GM18520 (cell line): ENCODE measurements around the gene WNT4.
"Not testable (repeated sequence)": the region's sequence is repeated elsewhere in the genome, so short reads cannot be mapped to it uniquely, and the experiment has no call there.

Experiments used
- ATAC-seq: cut with Tn5 transposase; IDR thresholded peaks from one replicate; pipeline ENCODE4 v1.9.1; 2021; ENCODE audit not compliant: unreplicated experiment

Gene WNT4

DNA sequence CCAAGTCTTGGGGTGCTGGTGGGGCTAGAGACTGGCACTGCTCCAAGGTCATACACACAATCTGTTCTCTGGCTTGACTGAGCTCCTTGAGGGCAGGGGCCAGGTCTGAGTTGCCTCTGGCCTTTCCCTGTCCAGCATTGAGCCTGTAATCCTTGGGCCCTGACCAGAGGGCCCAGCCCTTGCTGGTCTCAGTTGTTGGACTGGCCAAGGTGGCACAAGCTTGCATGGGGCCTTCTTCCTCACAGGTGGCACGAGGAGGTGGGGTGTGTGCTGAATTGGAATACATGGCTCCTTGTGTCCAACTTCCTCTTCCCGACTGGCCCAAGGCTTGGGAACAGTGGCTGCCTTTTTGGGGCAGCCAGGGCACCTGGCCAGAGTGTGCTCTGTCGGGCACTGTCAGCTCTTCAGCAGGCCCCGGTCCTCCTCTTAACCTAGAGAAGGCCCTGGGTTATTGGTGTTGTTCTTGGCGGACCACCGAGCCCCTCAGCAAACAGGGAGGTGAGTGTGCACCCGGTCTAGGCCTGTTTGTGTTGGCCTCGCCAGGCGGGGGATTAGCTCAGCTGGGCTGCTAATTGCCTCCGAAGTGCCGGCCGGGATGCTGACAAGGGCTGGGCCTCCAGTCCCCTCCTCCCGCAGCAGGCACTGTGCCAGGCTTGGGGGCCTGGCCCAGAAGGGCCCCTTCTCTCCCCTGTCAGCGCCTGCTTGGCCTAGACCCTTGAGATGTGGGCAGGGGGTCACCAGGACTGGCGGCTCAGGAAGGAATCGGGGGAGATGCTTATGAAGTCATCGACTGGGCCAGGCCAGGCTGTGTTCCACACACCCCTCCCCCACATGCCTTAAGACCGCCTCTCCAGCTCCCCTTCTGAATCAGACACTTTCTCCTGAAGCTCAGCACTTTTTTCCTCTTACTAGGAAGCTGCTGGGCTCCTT lies 28.5 kb downstream of the WNT4 start:
- no peak for ATAC-seq

DNA sequence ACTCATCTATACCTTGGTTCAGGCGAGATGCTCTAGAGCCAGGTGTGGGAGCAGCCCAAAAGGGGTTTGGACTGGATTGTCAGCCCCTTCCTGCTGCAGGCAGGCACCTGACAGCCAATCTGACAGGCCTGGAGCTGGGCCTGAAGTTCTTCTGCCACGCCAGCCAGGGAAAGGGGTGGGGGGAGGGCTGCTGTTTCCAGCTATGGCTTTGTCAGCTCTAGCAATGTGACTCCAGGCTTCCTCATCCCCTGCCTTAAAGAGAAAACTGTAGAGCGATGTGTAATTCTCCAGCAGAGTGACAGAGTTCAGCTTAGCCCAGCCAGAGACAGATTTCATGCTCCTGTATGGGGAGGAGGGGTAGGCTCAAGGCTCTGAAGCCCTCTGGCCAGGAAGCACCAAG lies 30.3 kb downstream of the WNT4 start:
- ATAC-seq, result no peak

DNA sequence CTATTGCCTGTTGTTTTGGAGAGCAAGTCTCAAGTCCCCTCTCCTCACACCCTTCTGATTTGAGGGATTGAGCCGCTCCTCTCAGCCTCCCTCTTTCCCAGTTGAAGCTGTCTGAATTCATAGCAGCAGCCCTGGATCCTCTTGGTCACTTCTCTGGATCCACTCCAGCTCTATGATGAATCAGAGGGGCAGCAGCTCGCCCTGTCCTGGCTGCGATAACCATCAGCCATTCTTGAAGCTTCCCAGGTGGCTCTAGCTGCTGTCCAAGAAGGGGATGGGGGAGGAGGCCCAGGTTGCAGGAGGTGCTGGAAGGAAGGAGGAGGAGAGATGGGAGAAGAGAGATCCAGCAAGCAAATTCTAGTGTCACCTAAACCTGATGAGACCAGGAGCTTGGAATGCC lies 31.3 kb downstream of the WNT4 start:
- no peak for ATAC-seq

DNA sequence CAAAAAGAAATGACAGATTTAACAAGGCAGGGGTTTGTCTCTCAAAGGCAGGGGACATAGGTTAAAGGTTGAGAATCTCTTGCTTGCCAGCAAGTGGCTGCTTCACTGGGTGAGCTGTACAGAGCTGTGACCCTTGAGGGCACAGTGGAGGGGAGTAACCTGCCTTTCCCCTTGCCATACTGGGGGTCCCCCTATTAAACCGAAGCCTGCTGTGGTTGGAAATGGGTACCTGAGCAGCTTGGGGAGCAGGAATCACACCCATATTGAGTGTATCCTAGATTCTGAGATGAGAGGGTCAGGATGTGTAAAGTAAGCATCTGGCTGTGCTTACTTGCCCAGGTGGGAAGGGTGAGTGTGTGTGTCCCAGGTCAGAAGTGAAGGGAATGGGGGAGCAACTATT lies 31.8 kb downstream of the WNT4 start:
- no peak for ATAC-seq

DNA sequence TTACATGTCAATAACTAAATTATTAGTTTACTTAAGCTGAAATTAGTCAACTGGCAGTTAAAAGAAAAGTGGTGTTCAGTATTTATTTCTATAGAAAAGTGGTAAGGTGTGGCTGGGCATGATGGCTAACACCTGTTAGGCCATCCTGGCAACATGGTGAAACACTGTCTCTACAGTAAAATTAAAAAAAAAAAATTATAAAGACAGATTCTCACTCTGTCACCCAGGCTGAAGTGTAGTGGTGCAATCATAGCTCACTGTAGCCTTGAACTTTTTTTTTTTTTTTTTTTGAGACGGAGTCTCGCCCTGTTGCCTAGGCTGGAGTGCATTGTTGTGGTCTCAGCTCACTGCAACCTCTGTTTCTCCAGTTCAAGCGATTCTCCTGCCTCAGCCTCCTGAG lies 32.9 kb downstream of the WNT4 start:
- ATAC-seq, result no peak

DNA sequence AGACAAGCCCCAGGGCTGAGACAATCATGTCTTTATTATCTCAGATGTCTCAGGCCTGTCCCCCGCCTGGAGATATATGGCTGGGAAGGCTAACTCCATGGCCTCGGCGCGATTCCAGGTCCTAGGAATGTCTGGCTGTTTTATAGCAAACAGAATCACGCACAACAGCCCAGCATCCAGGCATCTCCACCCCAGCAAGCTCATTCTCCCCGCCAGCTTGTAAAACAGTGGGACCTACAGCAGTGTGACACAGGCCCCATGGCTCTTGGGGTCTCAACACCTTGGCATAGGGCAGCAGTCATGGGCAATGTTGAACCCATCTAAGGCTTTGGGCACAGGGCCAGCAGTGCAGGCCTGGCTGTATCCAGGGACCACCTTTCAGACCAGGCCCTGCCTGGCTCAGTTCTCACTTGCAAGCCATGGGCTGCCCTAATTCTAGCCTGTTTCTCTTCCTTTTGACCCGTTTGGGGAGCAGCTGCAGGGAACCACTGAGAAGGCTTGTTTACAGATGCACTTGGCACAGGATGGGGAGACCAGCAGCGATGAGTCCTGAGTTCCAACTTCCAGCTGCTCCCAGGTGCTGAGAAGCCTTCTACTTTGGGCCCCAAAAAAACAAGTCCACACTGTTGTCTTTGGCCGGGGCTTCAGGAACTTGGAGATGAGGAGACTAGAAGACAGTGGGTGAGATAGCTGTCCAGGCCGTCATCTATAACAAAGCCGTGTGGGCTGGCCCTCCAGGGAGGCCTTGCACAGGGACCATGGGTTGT lies 34.4 kb downstream of the WNT4 start:
- no peak for ATAC-seq

DNA sequence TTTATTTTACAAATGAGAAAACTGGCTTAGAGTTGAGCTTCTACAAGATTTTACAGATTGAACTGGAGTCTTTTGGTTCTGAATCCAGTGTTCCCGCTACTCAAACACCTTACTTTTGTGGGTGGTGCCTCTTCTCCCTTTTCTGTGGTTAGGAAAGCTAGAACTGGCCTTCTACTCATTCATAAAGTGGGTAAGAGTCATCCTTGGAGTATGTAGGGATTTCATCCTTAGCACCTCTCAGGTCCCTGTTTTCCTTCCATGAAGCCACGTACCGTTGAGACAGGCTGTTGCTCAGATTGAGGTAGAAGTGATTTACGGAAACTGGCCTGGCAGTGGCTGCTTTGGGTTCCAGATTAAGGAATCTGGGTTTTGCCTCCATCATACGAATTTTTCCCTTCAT lies 35.8 kb downstream of the WNT4 start:
- no peak for ATAC-seq

DNA sequence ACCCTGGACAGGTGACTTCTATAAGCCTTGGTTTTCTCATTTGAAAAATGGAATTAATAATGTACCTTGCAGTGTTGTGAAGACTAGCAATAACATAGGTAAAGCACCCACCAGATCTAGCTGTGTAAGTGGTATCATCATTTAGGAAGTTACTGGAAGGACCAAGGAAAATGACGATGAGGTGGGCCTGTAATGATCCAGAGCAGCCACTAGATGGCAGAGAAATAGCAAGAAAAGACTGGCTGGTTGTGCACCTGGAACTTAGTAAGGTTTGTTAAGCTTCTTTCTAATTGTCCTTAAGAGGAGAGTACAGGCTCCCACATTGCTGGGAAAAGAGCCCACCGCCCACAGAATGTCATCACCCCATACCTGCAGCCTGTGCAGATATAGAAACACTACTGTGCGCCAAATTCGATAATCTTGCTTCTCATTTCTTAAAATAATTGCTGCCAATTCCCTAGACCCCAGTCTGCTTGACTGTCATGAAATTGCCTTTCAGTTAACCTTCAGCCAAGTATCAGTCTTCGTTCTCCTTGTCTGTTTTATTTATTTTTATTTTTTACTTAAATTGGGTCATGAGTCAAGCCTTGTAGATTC lies 37.2 kb downstream of the WNT4 start:
- ATAC-seq, result no peak

DNA sequence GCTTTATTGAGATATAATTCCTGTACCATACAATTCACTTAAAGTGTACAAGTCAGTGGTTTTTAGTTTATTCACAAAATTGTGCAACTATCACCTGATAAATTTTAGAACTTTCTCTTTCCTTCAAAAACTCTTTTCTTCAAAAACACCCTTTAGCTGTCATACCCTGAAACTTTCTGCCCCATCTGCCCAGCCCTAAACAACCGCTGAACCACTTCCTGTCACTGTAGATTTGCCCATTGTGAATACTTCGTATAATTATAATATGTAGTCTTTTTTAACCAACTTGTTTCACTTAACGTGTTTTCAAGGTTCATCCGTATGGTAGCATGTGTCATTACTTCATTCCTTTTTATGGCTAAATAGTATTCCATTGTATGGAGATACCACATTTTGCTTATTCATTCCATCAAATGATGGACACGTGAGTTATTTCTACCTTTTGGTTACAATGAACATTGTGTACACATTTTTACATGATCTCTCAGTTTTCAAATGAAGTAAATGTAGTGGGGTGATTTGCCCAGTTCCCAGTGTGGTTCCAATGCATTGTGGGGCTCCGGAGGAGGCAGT lies 37.9 kb downstream of the WNT4 start:
- ATAC-seq, result no peak

DNA sequence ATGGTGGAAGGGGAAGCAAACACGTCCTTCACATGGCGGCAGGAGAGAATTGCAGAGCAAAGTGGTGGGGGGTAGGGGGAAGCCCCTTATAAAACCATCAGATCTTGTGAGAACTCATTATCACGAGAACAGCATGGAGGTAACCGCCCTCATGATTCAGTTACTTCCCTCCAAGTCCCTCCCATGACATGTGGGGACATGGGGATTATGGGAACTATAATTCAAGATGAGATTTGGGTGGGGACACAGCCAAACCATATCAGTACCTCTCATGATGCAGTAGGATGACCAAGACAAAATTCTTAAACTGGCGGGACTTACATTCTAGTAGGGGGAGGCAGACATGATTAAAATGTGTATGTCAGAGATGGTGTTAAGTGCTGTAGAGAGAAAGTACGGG lies 38.8 kb downstream of the WNT4 start:
- ATAC-seq, result no peak

DNA sequence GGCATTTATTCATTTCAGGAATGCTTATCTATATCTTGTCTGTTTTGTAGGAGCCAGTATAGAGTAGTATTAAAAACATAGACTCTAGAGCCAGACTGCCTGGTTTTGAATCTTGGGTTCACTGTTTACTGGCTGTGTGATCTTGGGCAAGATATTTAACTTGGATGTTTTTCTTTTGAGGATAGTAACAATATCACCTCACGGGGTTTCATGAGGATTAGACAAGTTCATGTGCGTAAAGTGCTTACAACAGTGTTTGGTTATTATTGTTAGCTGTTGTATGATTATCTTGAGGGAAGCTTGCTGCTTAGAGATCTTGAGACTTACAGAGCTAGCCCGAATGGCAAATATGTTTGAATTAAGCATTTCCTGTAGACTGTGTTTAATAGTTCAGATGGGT lies 40.2 kb downstream of the WNT4 start:
- ATAC-seq, result no peak

DNA sequence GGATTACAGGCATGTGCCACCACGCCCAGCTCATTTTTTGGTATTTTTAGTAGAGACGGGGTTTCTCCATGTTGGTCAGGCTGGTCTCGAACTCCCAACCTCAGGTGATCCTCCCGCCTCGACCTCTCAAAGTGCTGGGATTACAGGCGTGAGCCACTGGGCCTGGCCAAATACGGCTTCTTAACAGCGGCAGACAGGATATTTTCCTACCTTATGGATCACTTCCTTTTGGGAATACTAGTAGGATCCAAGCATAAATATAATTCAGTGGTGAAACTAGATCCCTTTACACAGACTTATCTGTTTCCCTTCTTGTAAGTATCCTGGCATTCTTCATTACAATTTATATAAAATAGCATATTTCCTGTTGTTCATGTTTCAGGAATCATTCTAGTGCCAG lies 40.9 kb downstream of the WNT4 start:
- no peak for ATAC-seq

DNA sequence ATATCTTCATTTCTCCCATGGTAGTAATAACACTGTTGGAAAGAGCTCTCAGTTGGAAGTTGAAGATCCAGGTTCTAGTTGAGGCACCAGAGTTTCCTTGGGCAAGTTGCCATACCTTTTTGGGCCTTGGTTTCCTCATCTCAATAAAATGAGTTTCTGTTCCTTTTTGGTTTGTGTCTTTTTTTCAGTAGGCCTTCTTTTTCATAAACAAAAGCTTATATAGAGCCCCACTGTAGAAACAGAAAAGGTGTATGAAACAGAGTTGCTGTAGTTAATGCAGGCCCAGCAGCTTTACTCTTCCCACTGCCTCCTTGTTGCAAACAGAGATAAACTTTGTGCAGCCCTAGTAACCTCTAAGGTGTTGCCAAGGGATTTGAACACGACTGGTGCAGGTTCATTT lies 41.7 kb downstream of the WNT4 start:
- ATAC-seq, result no peak

DNA sequence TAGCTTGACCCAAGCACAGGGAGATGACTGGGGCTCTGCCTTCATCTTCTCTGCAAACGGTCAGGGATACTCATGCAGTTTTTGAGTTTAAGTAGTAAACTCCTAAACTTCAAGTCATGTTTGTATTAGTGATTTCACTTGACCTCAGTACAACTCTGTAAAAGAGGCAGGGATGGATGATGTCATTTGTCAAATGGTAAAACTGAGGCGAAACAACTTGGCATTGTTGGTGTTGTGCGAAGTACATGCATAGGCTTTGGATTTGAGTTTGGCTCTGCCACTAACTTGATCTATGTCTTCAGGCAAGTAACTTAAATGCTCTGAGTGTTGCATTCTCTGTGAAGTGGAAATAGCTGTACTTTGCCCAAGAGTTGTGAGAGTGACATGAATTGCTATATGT lies 42.7 kb downstream of the WNT4 start:
- ATAC-seq, result no peak

DNA sequence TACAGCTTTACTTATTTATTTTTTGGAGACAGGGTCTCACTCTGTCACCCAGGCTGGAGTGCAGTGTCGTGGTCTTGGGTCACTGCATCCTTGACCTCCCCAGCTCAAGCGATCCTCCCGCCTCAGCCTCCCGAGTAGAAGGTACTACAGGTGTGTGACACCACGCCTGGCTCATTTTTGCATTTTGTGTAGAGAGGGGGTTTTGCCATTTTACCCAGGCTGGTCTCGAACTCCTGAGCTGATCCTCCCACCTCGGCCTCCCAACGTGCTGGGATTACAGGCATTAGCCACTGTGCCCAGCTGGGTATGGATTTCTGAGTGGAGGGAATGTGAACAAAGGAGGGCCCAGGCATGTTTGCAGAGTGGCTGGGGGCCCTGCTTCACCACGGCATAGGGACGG lies 44.1 kb downstream of the WNT4 start:
- no peak for ATAC-seq

DNA sequence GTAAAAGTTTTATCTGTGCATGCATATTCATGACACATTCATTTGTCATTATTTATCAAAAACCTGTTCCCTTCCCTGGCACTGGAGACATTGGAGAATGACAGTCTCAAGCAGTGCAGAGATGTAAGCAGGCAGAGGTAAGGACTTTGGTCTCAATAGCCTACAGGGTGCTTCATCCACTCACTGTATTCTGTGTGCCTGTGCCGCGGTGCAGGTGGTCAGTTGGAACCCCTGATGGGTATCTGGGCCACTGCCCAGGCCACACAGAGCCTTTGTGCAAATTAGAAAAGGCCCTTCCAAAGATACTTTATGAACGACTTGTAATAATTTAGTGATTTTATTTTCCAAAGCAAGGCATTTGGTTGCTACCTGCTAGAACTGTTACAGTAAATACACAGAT lies 46.4 kb downstream of the WNT4 start:
- no peak for ATAC-seq

DNA sequence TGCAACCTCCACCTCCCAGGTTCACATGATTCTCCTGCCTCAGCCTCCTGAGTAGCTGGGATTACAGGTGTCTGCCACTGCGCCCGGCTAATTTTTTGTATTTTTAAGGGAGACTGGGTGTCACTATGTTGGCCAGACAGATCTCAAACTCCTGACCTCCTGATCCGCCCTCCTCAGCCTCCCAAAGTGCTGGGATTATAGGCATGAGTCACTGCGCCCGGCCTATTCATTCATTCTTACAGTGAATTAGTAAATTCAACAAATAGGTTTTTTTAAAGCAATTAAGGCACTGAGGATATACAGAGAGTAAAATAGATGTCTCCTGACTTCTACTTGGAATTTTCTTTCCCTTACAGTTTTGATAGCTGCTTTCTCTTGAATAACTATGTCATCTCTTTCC lies 46.9 kb downstream of the WNT4 start:
- no peak for ATAC-seq

DNA sequence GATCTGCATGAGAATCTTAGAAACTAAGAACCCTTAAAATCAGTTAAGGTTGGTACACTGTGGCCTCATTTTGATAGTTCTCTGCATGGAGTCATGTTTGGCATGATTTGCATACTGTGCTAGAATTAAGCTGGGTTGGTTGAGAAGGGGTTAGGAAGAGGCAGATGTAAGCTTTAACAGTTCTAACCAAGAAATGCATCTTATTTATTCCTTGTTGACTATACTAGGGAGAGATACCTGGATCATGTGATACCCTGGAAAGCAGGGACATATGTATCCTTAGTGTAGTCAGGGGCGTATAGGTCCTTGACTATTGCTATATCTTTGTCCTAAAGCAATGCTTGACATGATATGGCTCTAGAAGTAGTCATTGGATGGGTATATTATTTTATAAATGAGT lies 49.4 kb downstream of the WNT4 start:
- no peak for ATAC-seq

DNA sequence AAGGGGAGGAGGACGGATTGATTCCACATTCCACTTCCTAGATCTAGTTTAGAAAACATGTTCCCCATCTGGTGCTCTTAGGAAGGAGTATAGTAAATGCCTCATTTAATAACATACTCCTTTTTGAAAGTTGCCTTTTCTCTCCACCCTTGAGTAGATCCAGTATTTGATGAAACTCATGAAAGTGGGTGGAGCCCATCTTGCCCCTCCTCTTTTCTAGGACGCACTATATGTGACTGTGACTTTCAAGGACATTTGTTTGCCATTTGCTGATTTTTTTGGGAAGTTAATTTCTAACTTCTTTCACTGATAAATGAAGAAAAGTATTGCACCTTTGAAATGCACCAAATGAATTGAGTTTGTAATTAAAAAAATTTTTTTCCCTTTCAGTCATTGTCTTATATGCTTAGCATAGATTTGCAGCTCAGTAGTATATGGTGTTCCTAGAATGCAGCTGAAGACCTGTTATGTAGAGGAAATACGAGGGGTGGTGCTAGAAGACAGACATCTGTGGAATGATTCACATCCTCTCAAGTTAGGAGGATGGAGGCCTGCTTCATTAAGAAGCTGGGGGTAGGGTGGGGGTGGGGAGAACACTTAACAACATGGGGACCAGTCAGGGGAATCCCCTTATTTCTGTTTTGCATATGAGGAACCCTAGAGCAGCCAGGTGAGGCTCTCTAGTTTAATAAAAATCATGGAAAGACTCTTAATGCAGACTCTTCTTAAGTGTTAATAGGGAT lies 50.7 kb downstream of the WNT4 start:
- not testable (repeated sequence) for ATAC-seq

DNA sequence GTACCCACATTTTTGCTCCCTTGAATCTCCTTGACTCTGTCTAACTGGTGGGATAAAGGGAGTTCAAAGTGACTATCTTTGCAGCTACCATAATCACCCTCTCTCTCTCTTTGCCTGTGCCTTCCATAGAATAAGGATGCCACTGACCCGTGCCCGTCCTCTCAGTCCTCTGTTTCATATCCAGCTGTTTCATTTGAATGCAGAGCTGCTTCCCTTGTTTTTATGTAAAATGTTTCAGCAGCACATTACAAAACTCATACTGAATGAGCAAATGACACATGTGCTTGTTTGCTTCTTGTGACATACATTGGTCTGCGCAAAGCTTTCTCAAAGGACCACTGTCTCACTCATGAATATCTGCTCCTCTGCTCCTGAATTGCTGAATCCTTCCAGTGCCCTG lies 52.0 kb downstream of the WNT4 start:
- ATAC-seq, result no peak

DNA sequence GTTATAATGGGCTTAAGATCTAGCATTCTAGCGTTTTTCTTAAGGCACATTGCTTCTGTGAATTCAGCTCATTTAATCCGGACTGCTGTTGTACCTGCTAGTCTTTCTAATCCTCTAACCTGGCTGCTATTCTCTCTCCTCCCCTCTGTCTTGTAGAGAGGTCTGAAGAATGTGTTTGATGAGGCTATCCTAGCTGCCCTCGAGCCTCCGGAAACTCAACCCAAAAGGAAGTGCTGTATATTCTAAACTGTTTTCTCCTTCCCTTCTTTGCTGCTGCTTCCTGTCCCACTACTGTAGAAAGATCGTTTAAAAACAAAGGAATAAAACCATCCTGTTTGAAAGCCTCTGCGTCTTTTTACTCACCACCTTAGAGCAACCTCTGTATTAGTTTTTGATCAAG lies 53.1 kb downstream of the WNT4 start:
- no peak for ATAC-seq
